Left lung (tissue), 10 donors: ENCODE results near the gene TES. TPM values are rescaled to one million over a fixed set of nuclear protein-coding genes. Genes with fewer than 3 reads are reported as not detected.
A peak's percentile ranks its signal among the peaks of the same experiment; 100 is the strongest.

Experiments
- ATAC-seq: fragments of 200-7000 bp; cut with Tn5 transposase; one replicate; pipeline ENCODE4 v1.9.1; 2020; ENCODE audit warnings: moderate library complexity
- DNase-seq, 4 donors: peaks; one replicate each; pipeline ENCODE4 v3.0.0-alpha.2; 2013 to 2020
- H3K27ac ChIP-seq, 2 donors: fragments of 200-600 bp; sonication (generic) in 1 of 2; one replicate each; pipeline versions ENCODE4 v1.5.0 to v1.8.0; 2020 to 2021
- H3K27me3 ChIP-seq, 2 donors: fragments of 200-600 bp; sonication (generic) in 1 of 2; one replicate each; pipeline versions ENCODE4 v1.5.0 to v1.8.0; 2020 to 2021
- H3K36me3 ChIP-seq, 2 donors: fragments of 200-600 bp; sonication (generic) in 1 of 2; one replicate each; pipeline versions ENCODE4 v1.5.0 to v1.8.0; 2020 to 2021
- H3K4me1 ChIP-seq, 2 donors: fragments of 200-600 bp; one replicate each; pipeline ENCODE4 v1.8.0; 2021
- H3K4me3 ChIP-seq, 2 donors: fragments of 200-600 bp; sonication (generic) in 1 of 2; one replicate each; pipeline versions ENCODE4 v1.5.0 to v1.8.0; 2020 to 2021; ENCODE audit warnings: mild to moderate bottlenecking in 1 of 2
- H3K9me3 ChIP-seq, 2 donors: fragments of 200-600 bp; sonication (generic) in 1 of 2; one replicate each; pipeline versions ENCODE4 v1.5.0 to v1.8.0; 2020 to 2021
- intact Hi-C, 2 donors: fragments of 100-400 bp; cut with DNase I; formaldehyde crosslinking; loops; one replicate each; pipeline versions ENCODE4 v1.11.2 to v1.14.2; 2022
- polyA plus RNA-seq, 6 donors: library from polyadenylated mRNA; unstranded; fragments of 120-200 nt; gene quantifications; one replicate each; pipeline ENCODE4 v1.2.1, GENCODE V29; 2013; ENCODE audit not compliant: insufficient read length in 6 of 6
- total RNA-seq, 2 donors: library from RNA; stranded (reverse); fragmentation: NEBNext Ultra II Directional; extraction: Animal tissue kit (Norgen Biotek cat#: 25700); gene quantifications; one replicate each; pipeline ENCODE4 v1.2.1, GENCODE V29; 2021
- TF ChIP-seq, protein P1 (sequence below), 2 donors: fragments of 200-600 bp; sonication (generic) in 1 of 2; IDR thresholded peaks; one replicate each; pipeline versions ENCODE4 v1.5.0 to v1.8.0; 2021; ENCODE audit warnings: antibody characterized with exemption in 2 of 2
- donor health status: DM: no; HTN: yes; CAD: no.
- donor health status: DM: no; HTN: no; CAD: no.

The TES gene
- total and polyA plus RNA-seq, 8 donors: 56.6 to 113 (median 66.5) TPM

DNA sequence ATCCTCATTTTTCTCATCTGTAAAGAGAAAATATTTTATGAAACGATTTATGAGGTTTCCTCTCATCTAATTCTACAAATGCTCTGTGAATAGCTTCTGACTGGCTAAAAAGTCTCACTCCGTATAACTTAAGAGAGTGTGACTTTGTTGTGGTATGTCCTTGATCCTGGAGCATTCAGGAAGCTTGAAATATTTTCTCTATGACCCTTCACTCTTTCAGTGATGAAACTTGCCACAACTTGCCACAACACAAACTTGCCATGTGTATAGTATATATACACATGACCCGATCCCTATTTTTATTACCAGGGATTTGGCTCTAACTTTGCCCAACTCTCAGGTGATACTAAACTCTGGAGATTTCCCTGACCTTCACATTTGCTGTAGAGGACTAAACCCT lies 74.1 kb downstream of the TES start:
- Histone ChIP-seq H3K4me3 (no peak overlapping the region), H3K27ac (peak overlapping the region in 1 of 2 donors; percentile 26), H3K4me1 (no peaks in the 10 kb centered on the region), H3K36me3 (no peaks in the 10 kb centered on the region), H3K27me3 (no peaks in the 10 kb centered on the region), H3K9me3 (no peaks in the 10 kb centered on the region)
- TF ChIP-seq, protein P1, sequence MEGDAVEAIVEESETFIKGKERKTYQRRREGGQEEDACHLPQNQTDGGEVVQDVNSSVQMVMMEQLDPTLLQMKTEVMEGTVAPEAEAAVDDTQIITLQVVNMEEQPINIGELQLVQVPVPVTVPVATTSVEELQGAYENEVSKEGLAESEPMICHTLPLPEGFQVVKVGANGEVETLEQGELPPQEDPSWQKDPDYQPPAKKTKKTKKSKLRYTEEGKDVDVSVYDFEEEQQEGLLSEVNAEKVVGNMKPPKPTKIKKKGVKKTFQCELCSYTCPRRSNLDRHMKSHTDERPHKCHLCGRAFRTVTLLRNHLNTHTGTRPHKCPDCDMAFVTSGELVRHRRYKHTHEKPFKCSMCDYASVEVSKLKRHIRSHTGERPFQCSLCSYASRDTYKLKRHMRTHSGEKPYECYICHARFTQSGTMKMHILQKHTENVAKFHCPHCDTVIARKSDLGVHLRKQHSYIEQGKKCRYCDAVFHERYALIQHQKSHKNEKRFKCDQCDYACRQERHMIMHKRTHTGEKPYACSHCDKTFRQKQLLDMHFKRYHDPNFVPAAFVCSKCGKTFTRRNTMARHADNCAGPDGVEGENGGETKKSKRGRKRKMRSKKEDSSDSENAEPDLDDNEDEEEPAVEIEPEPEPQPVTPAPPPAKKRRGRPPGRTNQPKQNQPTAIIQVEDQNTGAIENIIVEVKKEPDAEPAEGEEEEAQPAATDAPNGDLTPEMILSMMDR (IDR thresholded peaks at IDR 0.05): no peak
- ATAC-seq (peak; percentile 50), DNase-seq (no peak)
- intact Hi-C loops: no loop called here

DNA sequence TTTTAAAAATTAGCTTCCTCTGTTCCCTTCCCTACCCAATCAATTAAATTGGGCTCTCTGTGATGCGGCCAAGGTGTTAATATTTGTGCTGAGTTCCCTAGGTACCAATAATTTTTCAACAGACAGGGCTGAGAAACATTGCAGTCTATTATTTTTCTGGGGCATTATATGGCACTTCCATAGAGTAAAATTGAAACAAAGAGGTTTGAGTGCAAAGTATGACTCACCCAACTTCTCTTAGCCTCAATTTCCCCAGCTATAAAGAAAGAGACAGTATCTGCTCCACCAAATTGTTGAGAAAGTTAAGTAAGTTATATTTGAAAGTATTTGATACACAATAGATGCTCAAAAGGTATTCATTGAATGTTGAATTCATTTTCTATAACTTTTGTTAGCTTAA lies 74.9 kb downstream of the TES start:
- Histone ChIP-seq H3K9me3 (no peaks in the 10 kb centered on the region), H3K4me1 (no peaks in the 10 kb centered on the region), H3K27me3 (no peaks in the 10 kb centered on the region), H3K27ac (no peak overlapping the region), H3K36me3 (no peaks in the 10 kb centered on the region), H3K4me3 (no peak overlapping the region)
- ATAC-seq: no peak
- DNase-seq: no peak
- intact Hi-C loops: no loop called here
- TF ChIP-seq, protein P1 (IDR thresholded peaks at IDR 0.05): no peak

DNA sequence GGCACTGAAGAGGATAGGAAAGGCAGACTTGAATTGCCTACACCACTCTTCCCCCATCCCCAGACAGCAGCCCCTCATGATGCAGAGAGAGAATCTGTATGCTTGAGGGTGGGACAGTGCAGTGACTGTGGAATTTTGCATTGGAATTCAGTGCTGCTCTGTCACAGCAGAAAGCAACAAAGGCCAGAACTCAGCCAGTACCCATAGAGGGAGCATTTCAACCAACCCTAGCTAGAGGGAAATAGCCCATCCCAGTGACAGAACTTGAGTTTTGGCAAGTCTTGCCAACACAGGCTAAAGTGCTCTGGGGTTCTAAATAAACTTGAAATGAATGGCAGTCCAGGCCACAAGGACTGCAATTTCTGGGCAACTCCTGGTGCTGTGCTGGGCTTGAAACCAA lies 80.4 kb downstream of the TES start:
- intact Hi-C loops: no loop called here
- no peak for DNase-seq
- Histone ChIP-seq H3K4me1 (no peaks in the 10 kb centered on the region), H3K4me3 (no peak overlapping the region), H3K36me3 (no peaks in the 10 kb centered on the region), H3K27me3 (no peaks in the 10 kb centered on the region), H3K27ac (no peak overlapping the region), H3K9me3 (peaks cover 0 to 4% of the 10 kb centered on the region in 2 donors)
- TF ChIP-seq, protein P1 (IDR thresholded peaks at IDR 0.05): no peak
- ATAC-seq: no peak

DNA sequence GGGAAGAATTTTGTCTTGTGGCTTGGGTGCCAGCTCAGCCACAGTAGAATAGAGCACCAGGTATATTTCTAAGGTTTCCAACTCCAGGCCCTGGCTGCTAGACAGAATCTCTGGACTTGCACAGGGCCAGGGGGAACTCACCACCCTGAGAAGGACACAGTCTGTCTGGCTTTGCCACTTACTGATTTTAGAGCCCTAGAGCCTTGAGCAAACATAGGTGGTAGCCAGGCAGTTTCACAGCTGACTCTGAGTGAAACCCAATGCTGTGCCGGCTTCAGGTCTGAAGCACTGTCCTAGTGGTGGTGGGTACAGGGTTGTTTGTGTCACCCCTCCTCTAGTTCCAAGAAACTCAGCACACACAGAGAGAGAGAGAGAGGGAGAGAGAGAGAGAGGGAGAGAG lies 81.6 kb downstream of the TES start:
- Histone ChIP-seq H3K27me3 (no peaks in the 10 kb centered on the region), H3K9me3 (peaks cover 0 to 4% of the 10 kb centered on the region in 2 donors), H3K27ac (no peak overlapping the region), H3K4me1 (no peaks in the 10 kb centered on the region), H3K4me3 (no peak overlapping the region), H3K36me3 (no peaks in the 10 kb centered on the region)
- TF ChIP-seq, protein P1 (IDR thresholded peaks at IDR 0.05): no peak
- DNase-seq: no peak
- intact Hi-C loops: no loop called here
- ATAC-seq: peak; percentile 78

DNA sequence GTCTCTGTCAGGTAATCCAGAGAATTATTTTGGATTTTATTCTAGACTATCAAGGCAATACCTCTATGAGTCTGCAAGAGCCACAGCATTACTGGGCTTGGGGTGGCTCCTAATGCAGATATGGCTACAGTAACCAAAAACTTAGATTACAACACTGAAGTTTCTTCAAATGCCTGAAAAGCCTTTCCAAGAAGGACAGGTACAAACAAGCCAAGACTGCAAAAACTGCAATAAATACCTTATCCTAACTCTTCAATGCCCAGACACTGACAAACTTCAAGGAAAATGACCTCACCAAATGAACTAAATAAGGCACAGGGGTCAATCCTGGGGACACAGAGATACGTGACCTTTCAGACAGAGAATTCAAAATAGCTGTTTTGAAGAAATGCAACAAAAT lies 82.0 kb downstream of the TES start:
- intact Hi-C loops: no loop called here
- no peak for DNase-seq
- Histone ChIP-seq H3K9me3 (peaks cover 0 to 4% of the 10 kb centered on the region in 2 donors), H3K27me3 (no peaks in the 10 kb centered on the region), H3K27ac (no peak overlapping the region), H3K4me3 (no peak overlapping the region), H3K4me1 (no peaks in the 10 kb centered on the region), H3K36me3 (no peaks in the 10 kb centered on the region)
- no peak for ATAC-seq
- TF ChIP-seq, protein P1 (IDR thresholded peaks at IDR 0.05): no peak
